ENCODE measurements around the gene LOXHD1. TPM values are rescaled to one million over a fixed set of nuclear protein-coding genes. Genes with fewer than 3 reads are reported as not detected.

Gene LOXHD1
- total and polyA plus RNA-seq, 9 donors: 1.3 to 2.6 (median 2.0) TPM

DNA sequence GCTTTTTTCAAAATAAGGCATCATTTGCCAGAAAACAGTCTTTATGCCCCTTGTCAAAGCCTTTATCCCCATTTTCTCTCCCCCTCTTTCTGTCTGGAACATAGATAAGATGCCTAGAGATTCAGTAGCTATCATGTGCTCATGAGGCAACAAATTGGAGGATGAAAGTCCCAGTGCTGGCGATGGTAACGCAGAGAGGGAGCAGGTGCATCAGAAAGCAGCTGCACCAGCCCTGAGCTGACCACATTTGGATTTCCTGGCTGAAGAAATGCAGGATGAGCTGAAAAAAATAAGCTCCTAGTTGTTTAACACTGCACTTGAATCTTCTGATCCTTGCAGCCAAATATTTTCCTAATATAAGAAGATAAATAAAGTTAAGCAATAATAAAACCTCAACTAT, 48.0 kb downstream of the LOXHD1 start:
- Histone ChIP-seq H3K27me3 (ENCODE audit: control insufficient read depth, insufficient read depth, low read length) (peaks cover 6% of the 10 kb centered on the region), H3K4me1 (ENCODE audit: control insufficient read depth, insufficient read depth, low read length) (no peaks in the 10 kb centered on the region), H3K9me3 (replicated peaks; ENCODE audit: control insufficient read depth, low read depth, low read length) (no peaks in the 10 kb centered on the region), H3K4me3 (ENCODE audit: low read length) (no peak overlapping the region), H3K36me3 (ENCODE audit: control insufficient read depth, insufficient read depth, low read length) (no peaks in the 10 kb centered on the region), H3K27ac (ENCODE audit: low read length) (no peak overlapping the region)
- WGBS (ENCODE audit: insufficient coverage): 17% methylated on average over 2 of the region's 2 CpGs
- DNase-seq: no peak

DNA sequence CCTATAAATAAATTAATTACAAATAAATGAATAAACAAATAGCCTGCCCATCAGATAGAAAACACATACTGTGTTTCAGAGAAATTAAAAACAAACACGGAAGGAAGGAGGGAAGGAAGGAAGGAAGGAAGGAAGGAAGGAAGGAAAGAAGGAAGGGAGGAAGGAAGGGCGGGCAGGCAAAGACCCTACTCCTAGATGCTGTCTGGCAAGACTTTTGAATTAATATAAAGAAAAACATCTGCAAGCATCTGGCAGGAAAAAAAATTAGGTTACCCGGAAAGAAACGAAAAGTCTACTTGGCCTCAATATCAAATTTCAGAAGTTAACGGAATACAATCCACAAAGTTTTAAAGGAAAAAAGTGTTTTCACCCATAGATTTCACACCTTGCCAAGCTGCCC, 49.1 kb downstream of the LOXHD1 start:
- Histone ChIP-seq H3K27ac (ENCODE audit: low read length) (no peak overlapping the region), H3K27me3 (ENCODE audit: control insufficient read depth, insufficient read depth, low read length) (peaks cover 6% of the 10 kb centered on the region), H3K36me3 (ENCODE audit: control insufficient read depth, insufficient read depth, low read length) (no peaks in the 10 kb centered on the region), H3K9me3 (replicated peaks; ENCODE audit: control insufficient read depth, low read depth, low read length) (no peaks in the 10 kb centered on the region), H3K4me1 (ENCODE audit: control insufficient read depth, insufficient read depth, low read length) (no peaks in the 10 kb centered on the region), H3K4me3 (ENCODE audit: low read length) (no peak overlapping the region)
- 8% methylated on average over 2 of the region's 5 CpGs for WGBS (ENCODE audit: insufficient coverage)
- no peak for DNase-seq

DNA sequence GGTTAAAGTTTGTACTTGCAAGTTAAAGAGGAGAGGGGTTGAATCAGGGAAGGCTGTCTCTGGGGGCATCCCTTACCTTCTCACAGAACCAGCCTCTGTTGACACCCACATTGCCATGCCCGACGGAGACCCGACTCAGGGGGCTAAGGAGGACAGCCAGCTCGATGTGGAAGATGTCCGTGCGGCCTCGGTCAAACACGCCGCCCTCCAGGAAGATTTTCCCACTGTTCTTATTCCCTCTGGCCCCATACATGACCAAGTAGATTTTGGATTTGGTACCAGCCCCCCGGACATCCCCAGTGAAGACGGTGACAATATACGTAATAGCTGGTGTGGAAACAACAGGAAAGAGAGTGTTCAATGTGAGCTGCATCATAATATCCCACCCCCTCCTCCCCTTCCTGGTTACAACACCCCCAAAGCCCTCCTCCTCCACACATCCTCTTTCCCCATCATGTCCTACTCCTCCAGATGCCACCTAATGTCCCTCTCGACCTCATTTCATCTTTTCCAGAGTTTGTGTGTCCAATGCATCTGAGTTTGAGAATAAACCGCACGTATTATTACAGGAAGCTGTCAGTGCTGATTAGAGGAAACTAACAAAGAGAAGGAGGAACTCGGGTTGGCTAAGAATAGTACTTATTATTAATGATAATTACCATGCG, 55.7 kb downstream of the LOXHD1 start:
- Histone ChIP-seq H3K36me3 (ENCODE audit: control insufficient read depth, insufficient read depth, low read length) (no peaks in the 10 kb centered on the region), H3K27me3 (ENCODE audit: control insufficient read depth, insufficient read depth, low read length) (no peaks in the 10 kb centered on the region), H3K27ac (ENCODE audit: low read length) (peak overlapping the region; percentile 30), H3K9me3 (replicated peaks; ENCODE audit: control insufficient read depth, low read depth, low read length) (no peaks in the 10 kb centered on the region), H3K4me3 (ENCODE audit: low read length) (no peak overlapping the region), H3K4me1 (ENCODE audit: control insufficient read depth, insufficient read depth, low read length) (no peaks in the 10 kb centered on the region)
- DNase-seq: no peak
- WGBS (ENCODE audit: insufficient coverage): 93% methylated on average over 3 of the region's 17 CpGs

DNA sequence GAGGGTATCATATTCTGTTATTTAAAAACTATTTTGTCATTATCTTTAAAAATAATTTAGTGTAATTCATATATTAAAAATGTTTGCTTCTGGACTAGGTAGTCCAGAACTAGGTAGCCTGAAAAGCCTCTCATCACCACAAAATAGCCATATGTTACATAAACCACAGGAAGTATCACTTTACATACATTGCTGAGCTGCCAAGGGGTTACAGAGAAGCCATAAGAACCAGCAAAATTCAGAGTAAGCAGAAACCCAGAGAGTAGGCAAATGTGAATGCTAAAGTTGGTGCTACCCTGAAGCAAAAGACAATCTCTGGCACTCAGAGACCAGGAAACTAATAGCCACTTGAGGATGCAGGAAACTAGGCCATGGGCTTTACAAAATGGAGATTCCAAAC, 60.9 kb downstream of the LOXHD1 start:
- DNase-seq: no peak
- Histone ChIP-seq H3K27me3 (ENCODE audit: control insufficient read depth, insufficient read depth, low read length) (no peaks in the 10 kb centered on the region), H3K4me1 (ENCODE audit: control insufficient read depth, insufficient read depth, low read length) (peaks cover 2% of the 10 kb centered on the region), H3K4me3 (ENCODE audit: low read length) (no peak overlapping the region), H3K9me3 (replicated peaks; ENCODE audit: control insufficient read depth, low read depth, low read length) (no peaks in the 10 kb centered on the region), H3K36me3 (ENCODE audit: control insufficient read depth, insufficient read depth, low read length) (no peaks in the 10 kb centered on the region), H3K27ac (ENCODE audit: low read length) (no peak overlapping the region)

DNA sequence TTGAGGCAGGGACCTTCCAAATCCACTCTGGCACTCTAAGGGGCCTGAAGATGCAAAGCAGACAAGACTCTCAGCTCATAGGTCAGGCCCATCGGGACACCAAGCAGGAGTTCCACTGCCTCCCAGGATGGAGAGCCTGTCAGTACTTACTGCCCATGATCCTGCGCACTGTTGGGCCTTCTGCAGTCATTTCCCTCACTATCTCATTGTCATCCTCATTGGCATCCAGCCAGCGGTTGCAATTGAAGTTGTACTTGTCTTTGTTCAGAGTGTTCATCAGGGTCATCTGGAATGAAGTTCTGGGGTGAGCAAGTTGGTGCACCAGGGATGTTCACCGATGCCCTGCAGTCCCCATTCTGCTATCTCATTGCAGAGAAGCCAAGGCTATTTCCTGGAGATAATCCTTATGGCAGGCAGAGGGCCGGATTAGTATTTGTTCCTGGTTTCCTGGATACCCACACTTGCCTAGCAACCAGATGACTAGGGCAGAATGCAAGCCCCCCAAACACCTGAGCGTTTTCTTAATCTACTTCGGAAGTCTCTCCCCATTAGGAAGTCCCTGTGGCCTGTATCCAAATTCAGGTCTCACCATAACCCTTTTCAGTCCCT, 65.1 kb downstream of the LOXHD1 start:
- Histone ChIP-seq H3K27ac (ENCODE audit: low read length) (peak overlapping the region; percentile 29), H3K9me3 (replicated peaks; ENCODE audit: control insufficient read depth, low read depth, low read length) (no peaks in the 10 kb centered on the region), H3K4me3 (ENCODE audit: low read length) (no peak overlapping the region), H3K36me3 (ENCODE audit: control insufficient read depth, insufficient read depth, low read length) (no peaks in the 10 kb centered on the region), H3K4me1 (ENCODE audit: control insufficient read depth, insufficient read depth, low read length) (peaks cover 2% of the 10 kb centered on the region), H3K27me3 (ENCODE audit: control insufficient read depth, insufficient read depth, low read length) (no peaks in the 10 kb centered on the region)
- WGBS (ENCODE audit: insufficient coverage): 67% methylated on average over 3 of the region's 7 CpGs
- peak; percentile 25 for DNase-seq

- H3K27ac ChIP-seq (ENCODE audit: low read length): no peak overlapping the region
- H3K4me1 ChIP-seq (ENCODE audit: control insufficient read depth, insufficient read depth, low read length): peaks cover 2% of the 10 kb centered on the region
- no peak for DNase-seq
- WGBS (ENCODE audit: insufficient coverage): 63% methylated on average over 2 of the region's 7 CpGs
- no peak overlapping the region for H3K4me3 ChIP-seq (ENCODE audit: low read length)
- no peaks in the 10 kb centered on the region for H3K36me3 ChIP-seq (ENCODE audit: control insufficient read depth, insufficient read depth, low read length)
- no peaks in the 10 kb centered on the region for H3K27me3 ChIP-seq (ENCODE audit: control insufficient read depth, insufficient read depth, low read length)
- H3K9me3 ChIP-seq (replicated peaks; ENCODE audit: control insufficient read depth, low read depth, low read length): no peaks in the 10 kb centered on the region
Measured at GRCh38 chr18:46590103-46590502, 66.9 kb downstream of the LOXHD1 start.

DNA sequence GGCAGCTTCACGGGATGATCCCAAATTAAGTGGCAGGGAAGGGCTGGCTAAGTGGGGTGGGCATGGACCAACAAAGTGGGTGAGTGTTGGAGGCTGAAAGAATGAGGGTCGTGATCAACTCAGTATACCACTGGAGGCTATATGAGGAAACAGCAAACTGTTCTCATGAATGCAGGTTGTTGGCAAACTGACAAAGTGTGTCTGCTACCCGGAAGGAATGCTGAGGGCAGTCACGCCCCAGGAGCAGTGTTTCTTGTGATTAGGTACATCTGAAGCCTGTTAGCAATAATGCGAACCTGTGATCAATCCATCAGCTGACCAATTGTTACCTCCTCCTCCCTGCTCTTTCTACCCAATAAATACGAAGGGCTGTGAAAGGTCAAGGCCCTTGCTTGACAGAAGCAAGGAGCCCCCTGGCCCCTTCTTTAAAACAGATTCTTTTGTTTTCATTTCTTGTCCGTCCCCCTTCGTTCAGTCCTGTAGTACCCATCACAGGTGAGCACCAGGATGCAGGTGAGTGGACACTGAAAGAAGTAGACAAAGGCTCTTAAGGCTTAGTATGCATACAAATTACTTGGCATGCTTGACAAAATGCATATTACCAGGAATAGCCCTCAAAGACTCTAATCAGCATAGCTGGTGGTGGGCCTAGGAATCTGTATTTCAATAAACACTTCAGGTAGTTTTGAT, 67.9 kb downstream of the LOXHD1 start:
- H3K27me3 ChIP-seq (ENCODE audit: control insufficient read depth, insufficient read depth, low read length): no peaks in the 10 kb centered on the region
- no peak overlapping the region for H3K27ac ChIP-seq (ENCODE audit: low read length)
- 31% methylated on average over 4 of the region's 8 CpGs for WGBS (ENCODE audit: insufficient coverage)
- no peaks in the 10 kb centered on the region for H3K36me3 ChIP-seq (ENCODE audit: control insufficient read depth, insufficient read depth, low read length)
- DNase-seq: no peak
- H3K4me1 ChIP-seq (ENCODE audit: control insufficient read depth, insufficient read depth, low read length): peaks cover 2% of the 10 kb centered on the region
- H3K4me3 ChIP-seq (ENCODE audit: low read length): no peak overlapping the region
- no peaks in the 10 kb centered on the region for H3K9me3 ChIP-seq (replicated peaks; ENCODE audit: control insufficient read depth, low read depth, low read length)

- WGBS (ENCODE audit: insufficient coverage): no CpG with 5 or more reads among the region's 3 CpGs
- Histone ChIP-seq H3K4me1 (ENCODE audit: control insufficient read depth, insufficient read depth, low read length) (peaks cover 2% of the 10 kb centered on the region), H3K27me3 (ENCODE audit: control insufficient read depth, insufficient read depth, low read length) (no peaks in the 10 kb centered on the region), H3K9me3 (replicated peaks; ENCODE audit: control insufficient read depth, low read depth, low read length) (no peaks in the 10 kb centered on the region), H3K4me3 (ENCODE audit: low read length) (no peak overlapping the region), H3K36me3 (ENCODE audit: control insufficient read depth, insufficient read depth, low read length) (no peaks in the 10 kb centered on the region), H3K27ac (ENCODE audit: low read length) (no peak overlapping the region)
- DNase-seq: no peak
Measured at GRCh38 chr18:46587600-46587999, 69.4 kb downstream of the LOXHD1 start.

GRCh38 chr18:46583711-46584110, 73.3 kb downstream of the LOXHD1 start:
- Histone ChIP-seq H3K9me3 (replicated peaks; ENCODE audit: control insufficient read depth, low read depth, low read length) (peaks cover 3% of the 10 kb centered on the region), H3K27me3 (ENCODE audit: control insufficient read depth, insufficient read depth, low read length) (no peaks in the 10 kb centered on the region), H3K36me3 (ENCODE audit: control insufficient read depth, insufficient read depth, low read length) (no peaks in the 10 kb centered on the region), H3K4me1 (ENCODE audit: control insufficient read depth, insufficient read depth, low read length) (no peaks in the 10 kb centered on the region), H3K4me3 (ENCODE audit: low read length) (no peak overlapping the region), H3K27ac (ENCODE audit: low read length) (no peak overlapping the region)
- no CpG with 5 or more reads among the region's 3 CpGs for WGBS (ENCODE audit: insufficient coverage)
- DNase-seq: no peak

DNA sequence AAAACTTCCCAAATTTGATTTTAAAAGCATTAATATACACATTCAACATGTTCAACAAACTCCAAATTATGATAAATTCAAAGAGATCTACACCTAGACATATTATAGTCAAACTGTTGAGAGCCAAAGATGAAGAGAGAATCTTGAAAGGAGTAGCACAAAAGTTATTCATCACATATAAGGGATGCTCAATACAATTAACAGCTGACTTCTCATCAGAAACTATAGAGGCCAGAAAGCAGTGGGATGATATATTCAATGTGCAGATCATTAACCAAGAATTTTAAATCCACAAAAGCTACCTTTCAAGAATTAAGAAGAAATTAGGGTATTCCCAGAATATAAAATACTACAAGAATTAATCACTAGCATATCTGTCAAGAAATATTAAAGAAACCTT, 75.4 kb downstream of the LOXHD1 start:
- H3K27ac ChIP-seq (ENCODE audit: low read length): no peak overlapping the region
- H3K9me3 ChIP-seq (replicated peaks; ENCODE audit: control insufficient read depth, low read depth, low read length): peaks cover 3% of the 10 kb centered on the region
- no peaks in the 10 kb centered on the region for H3K36me3 ChIP-seq (ENCODE audit: control insufficient read depth, insufficient read depth, low read length)
- no peak overlapping the region for H3K4me3 ChIP-seq (ENCODE audit: low read length)
- no peaks in the 10 kb centered on the region for H3K4me1 ChIP-seq (ENCODE audit: control insufficient read depth, insufficient read depth, low read length)
- no peak for DNase-seq
- no peaks in the 10 kb centered on the region for H3K27me3 ChIP-seq (ENCODE audit: control insufficient read depth, insufficient read depth, low read length)

Data from muscle of leg (tissue), 11 donors.